GM10248 (cell line): ENCODE data around the gene ZNF831.

Experiments
- CTCF ChIA-PET: fragments of 300-600 bp; sonication (Branson Sonifier 250); formaldehyde crosslinking; extraction: SDS; loops from one replicate; lab custom pipeline; 2021; ENCODE audit warnings: antibody characterized with exemption; lab: Yijun Ruan, JAX
- POLR2A ChIA-PET: fragments of 350-650 bp; sonication (Branson Sonifier 250); formaldehyde crosslinking; extraction: SDS; loops from one replicate; lab custom pipeline; 2020; ENCODE audit warnings: antibody characterized with exemption; lab: Yijun Ruan, JAX
- DNase-seq: peaks from one replicate; pipeline ENCODE4 v3.0.0; 2012; ENCODE audit errors: extremely low spot score
- TF ChIP-seq, protein P1 (sequence below): IDR thresholded peaks from 2 replicates; pipeline ENCODE4 v1.5.1; 2012; ENCODE audit warnings: mild to moderate bottlenecking, low read depth; ENCODE audit errors: extremely low read depth, missing control alignments, control extremely low read depth

Gene ZNF831

DNA sequence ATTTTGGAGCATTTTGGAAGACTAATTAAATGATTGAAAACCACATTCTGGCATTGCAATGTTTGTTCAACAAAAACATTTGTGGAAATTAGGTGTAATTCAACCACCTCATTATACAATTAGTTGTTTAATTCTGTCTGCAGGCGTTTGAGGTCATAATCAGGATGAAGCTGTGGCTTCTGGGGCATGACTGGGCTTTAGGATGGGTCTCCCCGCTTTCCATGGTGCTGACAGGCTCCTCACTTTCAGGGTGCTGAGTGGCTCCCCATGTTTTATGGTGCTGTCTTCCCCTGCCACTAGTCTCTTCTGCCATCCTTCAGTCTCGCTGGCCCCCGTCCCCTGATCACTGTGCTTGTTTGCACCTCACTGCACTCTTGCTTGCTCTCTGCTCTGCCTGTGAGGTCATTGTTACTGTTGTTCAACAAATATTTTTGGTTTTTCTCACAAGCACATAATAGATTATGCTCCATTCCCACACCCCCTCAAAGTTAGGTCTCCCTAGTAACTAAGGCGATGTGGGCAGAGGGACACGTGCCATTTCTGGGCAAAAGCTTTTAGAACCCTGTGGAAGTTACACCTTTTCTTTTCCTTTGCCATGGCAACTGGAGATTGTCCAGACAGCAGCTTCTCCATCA lies 25.4 kb upstream of the ZNF831 start:
- DNase-seq: no peak
- CTCF ChIA-PET: interaction anchor here (2.3 kb wide), 1 partner anchor 14 kb away, joined by 6 read pairs; no protein-coding TSS in a partner anchor
- TF ChIP-seq, protein P1, sequence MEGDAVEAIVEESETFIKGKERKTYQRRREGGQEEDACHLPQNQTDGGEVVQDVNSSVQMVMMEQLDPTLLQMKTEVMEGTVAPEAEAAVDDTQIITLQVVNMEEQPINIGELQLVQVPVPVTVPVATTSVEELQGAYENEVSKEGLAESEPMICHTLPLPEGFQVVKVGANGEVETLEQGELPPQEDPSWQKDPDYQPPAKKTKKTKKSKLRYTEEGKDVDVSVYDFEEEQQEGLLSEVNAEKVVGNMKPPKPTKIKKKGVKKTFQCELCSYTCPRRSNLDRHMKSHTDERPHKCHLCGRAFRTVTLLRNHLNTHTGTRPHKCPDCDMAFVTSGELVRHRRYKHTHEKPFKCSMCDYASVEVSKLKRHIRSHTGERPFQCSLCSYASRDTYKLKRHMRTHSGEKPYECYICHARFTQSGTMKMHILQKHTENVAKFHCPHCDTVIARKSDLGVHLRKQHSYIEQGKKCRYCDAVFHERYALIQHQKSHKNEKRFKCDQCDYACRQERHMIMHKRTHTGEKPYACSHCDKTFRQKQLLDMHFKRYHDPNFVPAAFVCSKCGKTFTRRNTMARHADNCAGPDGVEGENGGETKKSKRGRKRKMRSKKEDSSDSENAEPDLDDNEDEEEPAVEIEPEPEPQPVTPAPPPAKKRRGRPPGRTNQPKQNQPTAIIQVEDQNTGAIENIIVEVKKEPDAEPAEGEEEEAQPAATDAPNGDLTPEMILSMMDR: no peak
- POLR2A ChIA-PET: no interaction called here

DNA sequence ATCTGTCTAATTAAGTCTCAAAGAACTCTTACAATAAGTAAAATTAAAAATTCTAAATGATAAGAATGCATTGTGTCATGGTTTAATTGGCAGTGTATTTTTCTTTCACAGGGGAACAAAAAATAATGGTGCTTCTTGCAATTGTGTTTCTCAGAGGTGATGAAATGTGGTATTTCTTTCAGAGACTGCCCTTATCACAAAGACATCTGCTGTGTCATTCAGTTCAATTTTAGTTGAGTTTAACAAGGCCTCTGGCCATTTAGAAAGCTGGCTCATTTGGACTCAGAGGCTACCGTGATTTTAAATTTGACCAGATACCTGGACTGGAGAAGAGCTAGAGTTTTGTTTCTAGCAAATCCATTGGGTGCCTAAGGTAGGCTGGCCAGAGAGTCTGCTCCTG lies 23.6 kb upstream of the ZNF831 start:
- ChIA-PET CTCF (no interaction called here), POLR2A (no interaction called here)
- TF ChIP-seq, protein P1: no peak
- no peak for DNase-seq

DNA sequence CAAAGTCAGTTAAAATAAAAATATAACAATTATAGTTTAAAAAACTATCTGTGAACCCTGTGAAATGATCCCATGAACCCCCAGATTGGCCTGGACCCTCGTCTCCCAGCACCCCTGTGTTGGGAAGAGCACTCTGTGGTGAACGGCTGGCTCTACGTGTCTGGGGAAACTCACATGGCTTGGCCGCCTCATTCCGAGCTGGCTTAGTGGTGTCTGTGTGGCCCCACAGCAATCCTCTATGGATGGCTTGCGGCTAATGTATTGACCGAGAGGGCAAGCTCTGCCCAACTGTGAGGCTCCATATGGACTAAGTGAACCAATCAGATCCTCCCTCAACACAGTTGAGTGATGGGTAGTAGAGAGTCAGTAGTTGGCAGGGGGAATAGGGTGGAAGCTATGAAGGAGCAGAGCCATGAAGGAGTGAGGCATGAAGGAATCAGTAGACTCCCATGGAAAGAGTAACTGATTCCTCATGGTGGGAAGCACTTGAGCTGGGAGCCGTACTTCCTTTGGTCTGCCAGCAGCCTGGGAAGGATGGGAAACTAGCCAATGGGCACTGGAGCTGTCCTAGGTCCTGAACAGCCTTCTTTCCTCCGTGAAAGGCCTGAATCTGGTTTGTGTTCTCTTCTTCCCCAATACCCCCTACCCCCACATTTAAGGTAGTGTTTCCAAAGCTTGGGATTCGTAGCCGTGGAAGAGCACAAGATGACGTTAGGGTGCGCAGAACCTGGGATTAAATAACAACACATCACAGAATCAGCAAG lies 21.6 kb upstream of the ZNF831 start:
- no peak for DNase-seq
- ChIA-PET CTCF (interaction anchor here (1.2 to 1.3 kb wide), 2 partner anchors 13 to 53 kb away, joined by 3 read pairs; no protein-coding TSS in a partner anchor), POLR2A (no interaction called here)
- TF ChIP-seq, protein P1: no peak

DNA sequence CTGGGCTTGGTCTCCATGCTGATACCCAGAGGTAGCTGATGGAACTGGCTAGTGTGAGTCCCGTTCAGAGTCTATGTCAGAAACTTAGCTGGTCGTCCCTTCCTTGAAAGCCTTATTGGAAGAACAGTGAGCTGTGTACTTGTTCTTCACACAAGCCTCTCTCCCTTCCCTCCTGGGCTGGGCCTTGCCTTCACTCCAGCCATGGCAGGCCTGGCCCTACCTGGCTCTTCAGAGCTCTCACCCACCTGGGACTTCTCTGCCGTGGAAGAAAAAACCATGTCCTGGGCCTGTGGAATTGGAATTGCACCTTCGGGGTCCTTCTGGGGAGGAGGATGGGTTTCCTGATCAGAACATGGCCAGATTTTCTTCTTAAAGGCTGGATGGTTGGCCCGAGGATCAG lies 20.3 kb upstream of the ZNF831 start:
- POLR2A ChIA-PET: interaction anchor here (0.6 kb wide), 1 partner anchor 12 kb away, joined by 3 read pairs; no protein-coding TSS in a partner anchor
- TF ChIP-seq, protein P1: no peak
- DNase-seq: no peak
- CTCF ChIA-PET: interaction anchor here (1.0 kb wide), 3 partner anchors 21 to 64 kb away, joined by 3 read pairs; no protein-coding TSS in a partner anchor

DNA sequence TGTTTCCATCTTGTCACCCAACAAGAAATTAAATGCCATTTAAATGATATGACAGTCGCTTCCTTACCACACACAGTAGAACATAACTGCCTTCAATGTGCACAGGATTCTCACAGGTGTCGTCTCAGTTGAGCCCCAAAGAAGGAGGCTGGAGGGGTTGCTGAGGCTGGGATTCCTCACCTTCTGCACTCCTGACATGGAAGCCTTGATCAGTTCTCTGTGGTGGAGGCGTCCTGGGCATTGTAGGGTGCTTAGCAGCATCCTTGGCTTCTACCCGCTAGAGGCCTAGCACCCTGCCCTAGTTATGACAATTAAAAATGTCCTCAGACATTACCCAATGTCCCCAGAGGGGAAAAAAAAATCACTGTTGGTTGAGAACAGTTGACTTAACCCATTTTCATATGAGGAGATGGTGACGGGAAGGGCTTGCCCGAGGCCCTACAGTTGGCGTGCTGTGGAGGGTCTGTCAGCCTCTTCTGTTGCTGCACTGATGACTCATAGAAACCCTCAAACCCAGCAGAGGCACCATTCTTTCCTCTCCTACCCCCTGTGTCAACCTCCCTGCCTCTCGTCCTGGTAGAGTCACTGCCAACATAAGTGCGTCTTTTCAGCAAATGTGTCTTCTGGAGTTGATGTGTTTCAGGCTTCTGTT lies 19.3 kb upstream of the ZNF831 start:
- ChIA-PET POLR2A (no interaction called here), CTCF (interaction anchor here (1.0 kb wide), 1 partner anchor 56 kb away, joined by 3 read pairs; no protein-coding TSS in a partner anchor)
- TF ChIP-seq, protein P1: no peak
- DNase-seq: no peak

DNA sequence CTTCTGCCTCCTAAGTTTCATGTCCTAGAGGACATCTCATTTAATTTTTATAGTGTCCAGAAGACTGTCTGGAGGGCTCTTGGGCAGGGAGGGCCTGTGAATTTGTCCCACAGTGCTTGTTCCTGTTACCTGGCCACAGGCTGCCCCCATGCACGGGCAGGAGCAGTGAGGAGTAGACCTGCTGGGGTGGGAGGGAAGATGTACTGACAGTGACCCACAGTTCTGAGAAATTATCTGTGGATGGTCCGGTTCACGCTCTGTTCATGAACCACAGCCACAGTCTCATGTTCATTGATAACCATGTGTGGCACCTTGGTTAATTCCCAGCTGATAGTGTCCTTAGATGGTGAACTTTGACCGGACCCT lies 18.8 kb upstream of the ZNF831 start:
- CTCF ChIA-PET: no interaction called here
- TF ChIP-seq, protein P1: no peak
- DNase-seq: no peak
- POLR2A ChIA-PET: no interaction called here
